Heart left ventricle (tissue), 16 donors: Measurements from ENCODE around the gene POLE3. TPM values are rescaled to one million over a fixed set of nuclear protein-coding genes. Genes with fewer than 3 reads are reported as not detected.

Source experiments
- ATAC-seq, 4 donors: fragments of 200-7000 bp; cut with Tn5 transposase; one replicate each; pipeline ENCODE4 v1.9.1; 2020 to 2022; ENCODE audit warnings: moderate library complexity in 4 of 4, mild to moderate bottlenecking in 3 of 4, moderate number of reproducible peaks in 1 of 4
- DNase-seq, 5 donors: peaks; one replicate each; pipeline ENCODE4 v3.0.0-alpha.2; 2020
- H3K27ac ChIP-seq, 12 donors: fragments of 200-600 bp; sonication (generic) in 4 of 12; one replicate each; pipeline versions ENCODE4 v1.5.0 to v1.8.0; 2016 to 2022; ENCODE audit warnings: mild to moderate bottlenecking in 2 of 12
- H3K27me3 ChIP-seq, 9 donors: fragments of 200-600 bp; sonication (generic) in 2 of 9; one replicate each; pipeline versions ENCODE4 v1.5.1 to v1.8.0; 2016 to 2022; ENCODE audit warnings: mild to moderate bottlenecking in 3 of 9
- H3K36me3 ChIP-seq, 9 donors: fragments of 200-600 bp; sonication (generic) in 2 of 9; one replicate each; pipeline versions ENCODE4 v1.5.0 to v1.8.0; 2018 to 2022; ENCODE audit warnings: mild to moderate bottlenecking in 2 of 9
- H3K4me1 ChIP-seq, 12 donors: fragments of 200-600 bp; sonication (generic) in 4 of 12; one replicate each; pipeline versions ENCODE4 v1.5.0 to v1.8.0; 2016 to 2022; ENCODE audit warnings: mild to moderate bottlenecking in 3 of 12
- H3K4me3 ChIP-seq, 12 donors: fragments of 200-600 bp; sonication (generic) in 4 of 12; one replicate each; pipeline versions ENCODE4 v1.5.0 to v1.8.0; 2017 to 2022; ENCODE audit warnings: mild to moderate bottlenecking in 9 of 12, moderate library complexity in 4 of 12
- H3K9me3 ChIP-seq, 12 donors: fragments of 200-600 bp; sonication (generic) in 4 of 12; one replicate each; pipeline versions ENCODE4 v1.5.0 to v1.8.0; 2016 to 2022; ENCODE audit warnings: mild to moderate bottlenecking in 1 of 12
- CTCF ChIP-seq, 12 donors: fragments of 200-600 bp; sonication (generic) in 4 of 12; IDR thresholded peaks; one replicate each; pipeline versions ENCODE4 v1.5.0 to v1.8.0; 2018 to 2022; ENCODE audit warnings: antibody characterized with exemption in 12 of 12, mild to moderate bottlenecking in 5 of 12
- POLR2A ChIP-seq, 2 donors: fragments of 450-650 bp; IDR thresholded peaks; one replicate each; pipeline ENCODE4 v1.6.1; 2017; ENCODE audit warnings: antibody characterized with exemption in 2 of 2, mild to moderate bottlenecking in 2 of 2, moderate library complexity in 2 of 2
- WGBS, 4 donors: extraction: QIAGEN DNeasy Blood & Tissue Kit in 2 of 4; methylation state at CpG; one replicate each; pipeline versions ENCODE4 v1.1.5 to v1.1.7; 2013 to 2018; 5-methylcytosine and 5-hydroxymethylcytosine counted together
- intact Hi-C, 10 donors: fragments of 100-400 bp; cut with DNase I; formaldehyde crosslinking; loops; one replicate each; pipeline versions ENCODE4 v1.11.1 to v1.14.2; 2022
- polyA plus RNA-seq, 2 donors: library from polyadenylated mRNA; stranded (reverse); fragments of 200-250 nt; gene quantifications; one replicate each; pipeline ENCODE4 v1.2.3, GENCODE V29; 2013
- total RNA-seq, 9 donors: library from RNA; depleted of rRNA in 2 of 9; stranded (reverse); fragments of >200 nt in 2 of 9; fragmentation: NEBNext Ultra II Directional in 3 of 9; extraction: Animal tissue kit (Norgen Biotek cat#: 25700) in 3 of 9; gene quantifications; one replicate each; pipeline versions ENCODE4 v1.1.0 to v1.2.4, GENCODE V29; 2016 to 2023
- donor health status: ischemic (EF 13 %, LVEDD 7.1; RV severe dilation, severe dysfunction).
- donor health status: healthy with polysubstance abuse.
- donor health status: DM: no; HTN: yes; CAD: no.
- donor health status: DM: no; HTN: no; CAD: no.
- donor health status: ischemic (EF 25% LVEDD 6.9; RV normal size, moderate dysfunction).
- donor health status: ischemic (EF 25% LVEDD 5.7; RV mildly dilated, moderate dysfunction).
- donor health status: healthy.
- donor health status: DM: yes; HTN: yes; CAD: no.
- donor health status: ischemic (EF 35%, LVEDD 5.7; RV mildly dilated, moderate dysfunction).
- donor health status: nonischemic (EF 11% LVEDD 7.7; RV severe dilation, severe dysfunction).
- donor health status: DM: yes; HTN: yes; CAD: no.
- donor health status: PGD.
- donor health status: ischemic (EF 29% LVEDD 5.4; RV normal size, mild dysfunction).
- donor health status: nonischemic (EF 23%, LVEDD 6.1; RV moderate dilation, normal function).

POLE3 gene
- total and polyA plus RNA-seq, 11 donors = 14.9 to 72.4 (median 24.3) TPM

GRCh38 chr9:113403646-113404045, 6.8 kb downstream of the POLE3 start:
- TF ChIP-seq CTCF (IDR thresholded peaks at IDR 0.05) (no peak), POLR2A (IDR thresholded peaks at IDR 0.05) (no peak)
- Histone ChIP-seq H3K36me3 (peaks cover 0 to 17% (median 14%) of the 10 kb centered on the region in 9 donors), H3K9me3 (no peaks in the 10 kb centered on the region), H3K27me3 (no peaks in the 10 kb centered on the region), H3K4me1 (peaks cover 0 to 58% (median 21%) of the 10 kb centered on the region in 12 donors), H3K27ac (peak overlapping the region in 1 of 12 donors; percentile 62), H3K4me3 (no peak overlapping the region)
- DNase-seq = no peak
- intact Hi-C loops = loop anchor here in 8 of 10 donors (5.0 to 10.0 kb wide), 7 partner anchors 61 to 251 kb away; partner anchors contain the start of genes CDC26 (in 4 of the 8), PRPF4 (in 4 of the 8), WDR31 (in 2 of the 8) and SLC31A2 (in 1 of the 8)
- ATAC-seq = no peak
- WGBS, 4 donors = 78 to 86% (median 83%) methylated on average over 2 of the region's 2 CpGs

- Histone ChIP-seq H3K36me3 (no peaks in the 10 kb centered on the region), H3K9me3 (no peaks in the 10 kb centered on the region), H3K4me1 (peaks cover 0 to 49% (median 23%) of the 10 kb centered on the region in 12 donors), H3K4me3 (peak within 1 kb of the TSS; percentile 70 to 94 (median 88)), H3K27me3 (no peaks in the 10 kb centered on the region), H3K27ac (peak within 1 kb of the TSS; percentile 48 to 88 (median 74))
- WGBS, 4 donors = 2 to 34% (median 3%) methylated on average over 3 to 50 of the region's 50 CpGs
- peak; percentile 98 to 99 (median 99) for ATAC-seq
- peak; percentile 99 to 100 (median 100) for DNase-seq
- intact Hi-C loops = loop anchor here in 8 of 10 donors (1.0 to 10.0 kb wide), 10 partner anchors 9 to 249 kb away; partner anchors contain the start of genes CDC26 (in 4 of the 8), PRPF4 (in 4 of the 8), WDR31 (in 4 of the 8) and C9orf43 (in 1 of the 8)
- TF ChIP-seq POLR2A (IDR thresholded peaks at IDR 0.05) (peak in 1 of 2 donors; percentile 83), CTCF (IDR thresholded peaks at IDR 0.05) (peak; percentile 93 to 100 (median 97))
Measured at GRCh38 chr9:113401027-113401792, 9.3 kb downstream of the POLE3 start, which contains the start of gene ALAD. ALAD (minus strand) TSS chr9:113401284; CDS start chr9:113393559, 7,725 bp downstream.

GRCh38 chr9:113399646-113400200, 10.8 kb downstream of the POLE3 start:
- H3K27ac ChIP-seq = peak overlapping the region in 10 of 12 donors; percentile 12 to 88 (median 47)
- 60 to 81% (median 72%) methylated on average over 3 of the region's 3 CpGs for WGBS, 4 donors
- H3K36me3 ChIP-seq = peaks cover 0 to 8% (median 0%) of the 10 kb centered on the region in 9 donors
- intact Hi-C loops = loop anchor here in 8 of 10 donors (2.0 to 10.0 kb wide), 10 partner anchors 55 to 247 kb away; partner anchors contain the start of genes WDR31 (in 7 of the 8), CDC26 (in 4 of the 8), PRPF4 (in 4 of the 8) and BSPRY (in 1 of the 8)
- H3K4me1 ChIP-seq = peaks cover 0 to 44% (median 23%) of the 10 kb centered on the region in 12 donors
- ATAC-seq (no peak), DNase-seq (peak in 1 of 5 donors; percentile 43)
- H3K27me3 ChIP-seq = no peaks in the 10 kb centered on the region
- peak overlapping the region in 8 of 12 donors; percentile 70 to 94 (median 89) for H3K4me3 ChIP-seq
- no peaks in the 10 kb centered on the region for H3K9me3 ChIP-seq
- TF ChIP-seq CTCF (IDR thresholded peaks at IDR 0.05) = no peak
- no peak for TF ChIP-seq POLR2A (IDR thresholded peaks at IDR 0.05)
